H54 (cell line): Measurements from ENCODE around the gene STK33.

ENCODE experiments used
- DNase-seq: peaks from one replicate; pipeline ENCODE4 v3.0.0; 2011; ENCODE audit warnings: low spot score, mixed read lengths; ENCODE audit not compliant: insufficient read length
- FAIRE-seq: peaks from 3 replicates; lab custom pipeline; 2011; peaks lifted over from hg19 to GRCh38; lab: Jason Lieb, UNC
- POLR2A ChIP-seq: IDR thresholded peaks from 2 replicates; pipeline ENCODE4 v1.6.1; 2011; ENCODE audit warnings: low read depth, mild to moderate bottlenecking, low read length

Gene STK33

DNA sequence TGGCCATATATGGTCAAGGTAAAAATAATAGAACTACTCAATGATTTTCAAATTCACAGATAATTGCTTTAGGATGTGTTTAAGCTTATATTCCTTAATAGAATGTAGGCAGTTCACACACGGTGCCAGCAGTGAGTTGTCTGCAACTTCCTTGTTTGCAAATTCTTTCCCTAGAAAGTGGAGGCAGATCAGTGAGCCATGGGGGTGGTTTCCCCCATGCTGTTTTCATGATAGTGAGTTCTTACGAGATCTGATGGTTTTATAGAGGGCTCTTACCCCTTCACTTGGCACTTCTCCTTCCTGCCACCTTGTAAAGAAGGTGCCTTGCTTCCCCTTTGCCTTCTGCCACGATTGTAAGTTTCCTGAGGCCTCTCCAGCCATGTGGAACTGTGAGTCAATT lies 218.6 kb downstream of the STK33 start:
- DNase-seq, result no peak
- no peak for FAIRE-seq
- TF ChIP-seq POLR2A, result no peak

DNA sequence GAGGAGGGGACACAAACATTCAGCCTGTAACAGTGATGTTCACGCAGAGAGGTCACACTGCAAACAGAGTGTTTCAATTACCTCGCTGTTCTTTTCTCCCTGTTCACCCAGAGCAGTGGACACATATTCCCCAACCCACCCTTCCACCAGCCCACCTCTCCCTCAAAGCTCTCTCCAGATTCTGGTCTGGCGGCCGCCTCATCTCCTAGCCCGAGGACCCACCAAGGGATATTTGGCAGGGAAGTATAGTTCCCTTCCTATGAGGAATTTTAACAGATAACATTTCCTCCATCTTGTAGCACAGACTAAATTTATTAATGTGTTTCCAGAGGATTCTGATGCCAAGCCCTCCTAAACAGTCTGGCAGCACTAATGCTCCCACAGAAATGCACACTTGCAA lies 219.3 kb downstream of the STK33 start:
- no peak for FAIRE-seq
- DNase-seq, result no peak
- TF ChIP-seq POLR2A, result no peak

- TF ChIP-seq POLR2A, result no peak
- no peak for DNase-seq
- FAIRE-seq, result no peak
Measured at GRCh38 chr11:8373519-8374432, 220.3 kb downstream of the STK33 start.

DNA sequence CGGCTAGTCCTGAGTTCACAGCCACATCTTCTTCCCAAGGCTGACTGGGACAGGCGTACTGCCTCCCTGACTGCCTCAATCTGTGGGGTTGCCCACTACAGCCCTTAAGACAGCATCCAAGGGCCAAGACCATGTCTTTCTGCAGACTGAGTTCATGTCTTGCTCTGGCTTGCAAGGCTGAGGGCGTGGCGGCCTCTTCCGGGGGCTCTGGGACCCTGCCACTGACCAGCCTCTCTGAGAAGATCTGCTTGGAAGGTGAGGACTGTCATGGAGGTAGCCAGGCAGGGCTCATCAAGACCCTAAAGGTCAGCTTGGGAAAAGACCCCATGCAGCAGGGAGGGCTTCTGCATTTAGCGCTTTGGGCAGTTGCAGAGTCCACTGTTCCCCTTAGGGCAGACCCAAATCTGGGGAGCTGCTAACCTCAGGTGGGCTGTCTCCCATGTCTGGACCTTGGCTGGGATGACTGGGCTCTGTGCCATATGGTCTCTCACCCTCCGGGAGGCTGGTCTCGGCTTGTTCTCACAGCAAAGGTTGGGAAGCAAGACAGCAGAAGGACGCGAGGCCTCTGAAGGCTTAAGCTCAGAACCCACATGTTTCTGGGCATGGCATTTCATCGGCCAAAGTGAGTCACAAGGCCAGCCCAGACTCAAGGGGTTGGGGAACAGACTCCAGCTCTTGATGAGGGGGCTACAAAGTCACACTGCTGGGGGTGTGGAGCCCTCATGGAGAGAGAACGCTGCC lies 221.2 kb downstream of the STK33 start:
- no peak for TF ChIP-seq POLR2A
- DNase-seq (no peak), FAIRE-seq (no peak)

DNA sequence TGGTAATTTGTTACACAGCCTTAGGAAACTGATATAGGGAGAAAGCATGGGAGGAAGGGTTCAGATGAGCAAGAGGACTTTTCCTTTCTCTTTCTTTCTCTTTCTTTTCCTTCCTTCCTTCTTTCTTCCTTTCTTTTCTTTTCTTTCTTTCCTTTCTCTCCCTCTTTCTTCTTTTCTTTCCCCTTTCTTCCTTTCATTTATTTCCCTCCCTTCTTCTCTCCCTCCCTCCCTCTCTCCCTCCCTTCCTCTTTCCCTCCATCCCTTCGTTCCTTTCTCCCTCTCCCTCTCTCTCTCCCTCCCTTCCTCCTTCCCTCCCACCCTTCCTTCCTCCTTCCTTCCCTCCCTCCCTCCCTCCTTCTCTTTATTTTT lies 222.5 kb downstream of the STK33 start:
- DNase-seq (no peak), FAIRE-seq (no peak)
- TF ChIP-seq POLR2A, result no peak

DNA sequence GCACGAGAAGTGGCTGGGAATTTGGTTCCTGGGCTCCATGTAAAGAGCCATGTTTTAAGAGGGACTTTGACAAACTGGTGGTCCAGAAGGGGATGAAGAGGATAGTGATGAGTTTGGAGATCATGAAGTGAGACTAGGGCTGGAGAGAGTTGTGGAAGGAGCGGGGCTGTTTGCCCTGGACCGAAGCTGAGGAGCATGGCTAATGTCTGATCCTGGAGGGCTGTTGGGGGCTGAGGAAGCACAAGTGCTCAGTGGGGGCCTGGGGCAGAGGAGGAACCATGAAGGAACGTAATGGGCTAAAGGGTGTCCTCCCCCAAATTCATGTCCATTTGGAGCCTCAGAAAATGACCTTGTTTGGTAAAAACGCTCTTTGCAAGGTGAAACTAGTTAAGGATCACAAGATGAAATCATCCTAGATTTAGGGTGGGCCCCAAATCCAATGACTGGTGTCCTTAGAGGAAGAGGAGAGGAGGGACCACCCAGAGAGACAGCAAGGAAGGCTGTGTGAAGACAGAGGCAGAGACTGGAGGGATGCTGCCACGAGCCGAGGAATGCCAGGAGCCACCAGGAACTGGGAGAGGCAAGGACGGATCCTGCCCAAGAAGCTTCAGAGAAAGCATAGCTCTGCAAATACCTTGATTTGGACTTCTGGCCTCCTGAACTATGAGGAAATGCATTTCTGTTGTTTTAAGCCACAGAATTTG lies 223.1 kb downstream of the STK33 start:
- DNase-seq, result no peak
- no peak for TF ChIP-seq POLR2A
- FAIRE-seq, result no peak

GRCh38 chr11:8369592-8370205 lies 224.3 kb downstream of the STK33 start:
- TF ChIP-seq POLR2A, result no peak
- FAIRE-seq (no peak), DNase-seq (no peak)

- no peak for FAIRE-seq
- DNase-seq, result no peak
- TF ChIP-seq POLR2A, result no peak
Measured at GRCh38 chr11:8368772-8369171, 225.3 kb downstream of the STK33 start.

- no peak for TF ChIP-seq POLR2A
- no peak for DNase-seq
- no peak for FAIRE-seq
Measured at GRCh38 chr11:8368194-8368593, 225.8 kb downstream of the STK33 start.

DNA sequence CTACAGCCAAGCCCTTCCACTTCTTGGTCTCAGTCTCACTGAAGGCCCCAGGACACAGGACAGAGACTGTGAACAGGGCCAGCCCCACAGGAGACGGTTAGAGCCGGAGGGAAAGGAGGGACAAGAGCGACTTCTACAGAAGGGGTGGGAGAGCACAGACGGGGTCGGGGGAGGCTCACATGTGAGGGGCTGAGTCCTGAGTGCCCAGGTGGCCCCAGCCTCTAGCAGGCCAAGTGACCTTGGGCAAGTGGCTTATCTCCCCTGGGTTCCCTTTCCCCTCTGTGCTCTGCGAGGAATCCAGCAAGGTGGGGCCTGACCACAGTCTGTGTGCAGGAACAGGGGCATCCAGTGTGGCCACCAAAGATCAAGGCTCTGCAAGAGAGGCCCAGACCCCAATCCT lies 227.7 kb downstream of the STK33 start:
- no peak for FAIRE-seq
- no peak for DNase-seq
- TF ChIP-seq POLR2A, result no peak

- TF ChIP-seq POLR2A, result no peak
- DNase-seq (no peak), FAIRE-seq (no peak)
Measured at GRCh38 chr11:8365216-8365941, 228.6 kb downstream of the STK33 start.

DNA sequence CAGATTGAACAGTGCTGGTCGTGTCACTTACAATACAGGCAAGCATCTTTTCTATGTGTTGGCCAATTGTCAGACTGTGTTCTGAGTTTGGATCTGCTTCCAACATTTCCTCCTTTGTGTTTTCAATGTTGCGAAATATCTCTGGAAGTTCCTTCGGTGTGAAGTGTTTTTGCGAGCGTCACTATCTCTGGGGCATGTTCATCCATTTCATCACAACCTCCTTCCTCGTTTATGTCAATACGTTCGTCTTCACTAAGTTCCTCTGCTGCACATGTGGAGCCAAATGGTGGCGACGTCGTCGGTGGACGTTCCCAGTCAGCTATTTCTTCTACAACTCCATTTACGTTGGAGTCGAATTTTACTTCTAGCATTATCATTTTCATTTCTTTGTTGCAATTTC lies 230.1 kb downstream of the STK33 start:
- no peak for TF ChIP-seq POLR2A
- DNase-seq (no peak), FAIRE-seq (no peak)

DNA sequence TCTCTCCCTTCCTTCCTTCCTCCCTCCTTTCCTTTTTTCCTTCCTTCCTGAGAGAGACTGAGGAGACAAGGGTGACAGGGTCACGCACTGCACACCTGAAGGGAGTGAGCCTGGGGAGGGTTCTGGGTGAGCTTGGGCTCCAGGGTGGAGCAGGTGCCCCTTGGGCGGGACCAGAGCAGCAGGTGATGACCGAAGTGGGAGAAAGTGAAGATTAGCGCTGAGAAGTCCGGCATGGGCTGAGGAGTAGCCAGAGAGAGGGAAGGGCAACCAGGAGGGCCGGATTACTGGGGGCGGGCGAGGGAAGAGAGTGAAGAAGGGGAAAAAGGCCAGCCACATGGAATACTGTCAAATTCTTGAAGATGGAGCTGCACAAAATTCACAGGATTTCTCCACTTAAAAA lies 231.1 kb downstream of the STK33 start:
- FAIRE-seq (no peak), DNase-seq (no peak)
- TF ChIP-seq POLR2A, result no peak
